Adrenal gland (tissue), 5 donors: ENCODE results near the gene CATSPER4.

Source experiments
- CTCF ChIP-seq, 6 experiments: fragments of 450-650 bp in 4 of 6; fragments of 200-600 bp in 2 of 6; sonication (generic) in 1 of 6; IDR thresholded peaks; 1 replicate in 5 of 6; 2 replicates in 1 of 6; pipeline versions ENCODE4 v1.5.1 to v1.8.0; 2016 to 2021; ENCODE audit warnings: antibody characterized with exemption in 6 of 6, mild to moderate bottlenecking in 2 of 6, moderate library complexity in 1 of 6
- POLR2A ChIP-seq, 2 donors: fragments of 450-650 bp; IDR thresholded peaks; one replicate each; pipeline ENCODE4 v1.6.1; 2017; ENCODE audit warnings: antibody characterized with exemption in 2 of 2, mild to moderate bottlenecking in 2 of 2, moderate library complexity in 1 of 2
- donor health status: DM: no; HTN: no; CAD: no.

GRCh38 chr1:26175346-26175745, 15.1 kb upstream of the CATSPER4 start:
- TF ChIP-seq POLR2A (IDR thresholded peaks at IDR 0.05) (no peak), CTCF (IDR thresholded peaks at IDR 0.05) (no peak)
